ENCODE results near the gene R3HCC1L. TPM values are rescaled to one million over a fixed set of nuclear protein-coding genes. Genes with fewer than 3 reads are reported as not detected.

Gene R3HCC1L
- 10 to 100 TPM; 12.3 to 14.3 TPM for total RNA-seq

GRCh38 chr10:98134431-98135221, at the start of gene R3HCC1L:
TSS of gene R3HCC1L (plus strand) at chr10:98134657. CDS start at chr10:98208115, 73,458 bp downstream.
- Histone ChIP-seq H3K9me3 (no peaks in the 10 kb centered on the region), H3K36me3 (no peaks in the 10 kb centered on the region), H3K4me1 (ENCODE audit: control insufficient read depth in 1 of 2, low read depth in 2 of 2) (peaks cover 10 to 16% of the 10 kb centered on the region in 2 donors), H3K4me3 (peak within 1 kb of the TSS; percentile 95), H3K27me3 (replicated peaks; ENCODE audit: insufficient read depth) (no peaks in the 10 kb centered on the region), H3K27ac (peak within 1 kb of the TSS; percentile 69 to 73)
- peak; percentile 78 for ATAC-seq (ENCODE audit: insufficient number of reproducible peaks, low FRiP score, low read depth)
- TF ChIP-seq CTCF (IDR thresholded peaks at IDR 0.05): no peak
- DNase-seq (ENCODE audit: low spot score): peak; percentile 46

GRCh38 chr10:98085238-98085637, 49.2 kb upstream of the R3HCC1L start:
- DNase-seq (ENCODE audit: low spot score) (no peak), ATAC-seq (ENCODE audit: insufficient number of reproducible peaks, low FRiP score, low read depth) (no peak)
- H3K27ac ChIP-seq: no peak overlapping the region
- H3K36me3 ChIP-seq: no peaks in the 10 kb centered on the region
- H3K27me3 ChIP-seq (replicated peaks; ENCODE audit: insufficient read depth): no peaks in the 10 kb centered on the region
- H3K4me1 ChIP-seq (ENCODE audit: control insufficient read depth in 1 of 2, low read depth in 2 of 2): no peaks in the 10 kb centered on the region
- H3K9me3 ChIP-seq: no peaks in the 10 kb centered on the region
- TF ChIP-seq CTCF (IDR thresholded peaks at IDR 0.05): no peak
- H3K4me3 ChIP-seq: no peak overlapping the region

- H3K27ac ChIP-seq: no peak overlapping the region
- no peaks in the 10 kb centered on the region for H3K27me3 ChIP-seq (replicated peaks; ENCODE audit: insufficient read depth)
- TF ChIP-seq CTCF (IDR thresholded peaks at IDR 0.05): no peak
- no peak overlapping the region for H3K4me3 ChIP-seq
- DNase-seq (ENCODE audit: low spot score): no peak
- no peaks in the 10 kb centered on the region for H3K9me3 ChIP-seq
- no peaks in the 10 kb centered on the region for H3K4me1 ChIP-seq (ENCODE audit: control insufficient read depth in 1 of 2, low read depth in 2 of 2)
- ATAC-seq (ENCODE audit: insufficient number of reproducible peaks, low FRiP score, low read depth): no peak
- no peaks in the 10 kb centered on the region for H3K36me3 ChIP-seq
Measured at GRCh38 chr10:98086837-98087708, 47.4 kb upstream of the R3HCC1L start.

GRCh38 chr10:98088186-98088971, 46.1 kb upstream of the R3HCC1L start:
- no peak for ATAC-seq (ENCODE audit: insufficient number of reproducible peaks, low FRiP score, low read depth)
- Histone ChIP-seq H3K9me3 (no peaks in the 10 kb centered on the region), H3K27me3 (replicated peaks; ENCODE audit: insufficient read depth) (no peaks in the 10 kb centered on the region)

More at GRCh38 chr10:98088186-98088971, 46.1 kb upstream of the R3HCC1L start:
- no peak overlapping the region for H3K4me3 ChIP-seq
- no peaks in the 10 kb centered on the region for H3K36me3 ChIP-seq
- no peak overlapping the region for H3K27ac ChIP-seq
- no peak for TF ChIP-seq CTCF (IDR thresholded peaks at IDR 0.05)
- no peak for DNase-seq (ENCODE audit: low spot score)
- no peaks in the 10 kb centered on the region for H3K4me1 ChIP-seq (ENCODE audit: control insufficient read depth in 1 of 2, low read depth in 2 of 2)

All from thoracic aorta (tissue), 2 donors.